Measurements from ENCODE around the gene AIPL1. TPM values are rescaled to one million over a fixed set of nuclear protein-coding genes. Genes with fewer than 3 reads are reported as not detected.
A peak's percentile ranks its signal among the peaks of the same experiment; 100 is the strongest.

AIPL1 gene
- total and polyA plus RNA-seq, 7 donors = not detected

DNA sequence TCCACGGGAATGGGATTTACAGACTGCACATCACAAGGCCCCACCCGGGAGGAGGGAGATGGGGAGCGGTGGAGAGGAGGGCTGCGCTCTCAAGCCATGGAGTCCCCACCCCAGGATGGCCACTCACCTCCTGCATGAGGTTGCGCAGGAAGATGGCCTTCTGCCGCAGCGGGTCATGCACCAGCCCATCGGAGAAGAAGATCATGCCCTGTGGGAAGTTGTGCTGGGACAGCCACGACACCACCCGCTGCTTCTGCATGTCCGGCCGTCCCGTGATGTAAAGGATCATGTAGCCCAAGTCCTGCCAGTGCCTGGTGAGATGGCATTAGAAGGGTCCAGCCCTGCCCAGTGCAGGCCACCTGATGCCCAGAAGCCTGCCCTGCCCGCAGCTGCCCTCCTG, 26.3 kb upstream of the AIPL1 start:
- Histone ChIP-seq H3K9me3 (no peaks in the 10 kb centered on the region), H3K27me3 (ENCODE audit: insufficient read depth in 3 of 3, low read length in 2 of 3) (peaks cover 0 to 9% (median 0%) of the 10 kb centered on the region in 3 donors), H3K27ac (no peak overlapping the region), H3K4me3 (no peak overlapping the region), H3K4me1 (peaks cover 3% of the 10 kb centered on the region), H3K36me3 (ENCODE audit: insufficient read depth in 1 of 2, low read depth in 1 of 2) (no peaks in the 10 kb centered on the region)
- DNase-seq (peak in 1 of 2 donors; percentile 39), ATAC-seq (no peak)
- WGBS, 3 donors = 88 to 98% (median 90%) methylated on average over 14 of the region's 14 CpGs
- intact Hi-C loops (cut with DNase I) = no loop called here
- TF ChIP-seq, protein P1, sequence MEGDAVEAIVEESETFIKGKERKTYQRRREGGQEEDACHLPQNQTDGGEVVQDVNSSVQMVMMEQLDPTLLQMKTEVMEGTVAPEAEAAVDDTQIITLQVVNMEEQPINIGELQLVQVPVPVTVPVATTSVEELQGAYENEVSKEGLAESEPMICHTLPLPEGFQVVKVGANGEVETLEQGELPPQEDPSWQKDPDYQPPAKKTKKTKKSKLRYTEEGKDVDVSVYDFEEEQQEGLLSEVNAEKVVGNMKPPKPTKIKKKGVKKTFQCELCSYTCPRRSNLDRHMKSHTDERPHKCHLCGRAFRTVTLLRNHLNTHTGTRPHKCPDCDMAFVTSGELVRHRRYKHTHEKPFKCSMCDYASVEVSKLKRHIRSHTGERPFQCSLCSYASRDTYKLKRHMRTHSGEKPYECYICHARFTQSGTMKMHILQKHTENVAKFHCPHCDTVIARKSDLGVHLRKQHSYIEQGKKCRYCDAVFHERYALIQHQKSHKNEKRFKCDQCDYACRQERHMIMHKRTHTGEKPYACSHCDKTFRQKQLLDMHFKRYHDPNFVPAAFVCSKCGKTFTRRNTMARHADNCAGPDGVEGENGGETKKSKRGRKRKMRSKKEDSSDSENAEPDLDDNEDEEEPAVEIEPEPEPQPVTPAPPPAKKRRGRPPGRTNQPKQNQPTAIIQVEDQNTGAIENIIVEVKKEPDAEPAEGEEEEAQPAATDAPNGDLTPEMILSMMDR (IDR thresholded peaks at IDR 0.05) = no peak

DNA sequence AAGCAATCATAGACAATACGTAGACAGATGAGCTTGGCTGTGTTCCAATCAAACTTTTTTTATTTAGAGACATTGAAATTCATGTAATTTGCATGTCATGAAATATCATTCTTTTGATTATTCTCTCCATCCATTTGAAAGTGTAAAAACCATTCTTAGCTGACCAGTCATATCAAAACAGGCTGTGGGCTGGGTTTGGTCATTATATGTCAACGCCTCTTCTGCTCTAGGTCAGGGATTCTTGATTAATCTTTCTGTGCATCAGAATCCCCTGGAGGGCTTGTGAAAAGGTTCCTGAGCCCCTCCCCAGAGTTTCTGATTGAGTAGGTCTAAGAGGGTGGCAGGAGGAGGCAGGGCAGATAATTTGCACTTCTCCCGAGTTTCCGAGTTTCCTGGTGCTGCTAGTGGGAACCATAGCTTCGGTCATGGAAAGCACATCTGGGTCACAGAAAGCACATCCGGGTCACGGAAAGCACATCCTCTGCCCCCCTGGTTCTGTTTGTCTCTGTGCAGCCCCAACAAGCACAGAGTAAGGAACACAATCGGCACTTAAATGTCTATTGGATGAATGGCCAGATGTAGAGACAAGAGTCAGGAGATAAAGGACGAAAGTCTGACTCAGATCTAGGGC, 25.7 kb upstream of the AIPL1 start:
- DNase-seq (no peak), ATAC-seq (no peak)
- no peaks in the 10 kb centered on the region for H3K9me3 ChIP-seq
- H3K27me3 ChIP-seq (ENCODE audit: insufficient read depth in 3 of 3, low read length in 2 of 3) = peaks cover 0 to 12% (median 2%) of the 10 kb centered on the region in 3 donors
- intact Hi-C loops (cut with DNase I) = no loop called here
- H3K36me3 ChIP-seq (ENCODE audit: insufficient read depth in 1 of 2, low read depth in 1 of 2) = no peaks in the 10 kb centered on the region
- no peak overlapping the region for H3K4me3 ChIP-seq
- WGBS, 3 donors = 83 to 85% (median 84%) methylated on average over 9 of the region's 9 CpGs
- H3K27ac ChIP-seq = no peak overlapping the region
- peaks cover 3% of the 10 kb centered on the region for H3K4me1 ChIP-seq
- TF ChIP-seq, protein P1 (IDR thresholded peaks at IDR 0.05) = no peak

DNA sequence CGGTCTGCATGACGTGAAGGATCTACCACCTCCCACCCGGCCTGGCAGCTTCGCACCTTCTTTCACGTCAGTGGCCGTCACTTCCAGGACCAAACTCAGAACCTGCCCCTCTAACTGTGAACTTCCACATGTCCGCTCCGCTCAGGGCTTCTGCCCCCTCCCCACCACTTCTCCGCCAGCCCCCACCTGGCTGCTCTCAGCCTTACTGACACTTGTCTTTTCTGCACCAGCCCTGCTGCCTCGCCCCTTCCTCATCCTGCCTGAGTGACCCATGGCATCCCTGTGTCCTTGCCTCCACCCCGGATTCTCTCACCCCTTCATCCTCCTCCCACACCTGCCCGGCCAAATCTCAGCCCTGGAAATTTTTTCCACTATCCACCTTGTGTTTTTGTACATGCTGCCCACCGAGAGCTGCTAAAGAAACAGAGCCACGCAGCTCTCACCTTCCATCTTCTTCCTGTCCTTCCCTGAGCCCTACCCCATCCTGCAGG, 23.6 kb upstream of the AIPL1 start:
- Histone ChIP-seq H3K4me3 (no peak overlapping the region), H3K36me3 (ENCODE audit: insufficient read depth in 1 of 2, low read depth in 1 of 2) (no peaks in the 10 kb centered on the region), H3K9me3 (no peaks in the 10 kb centered on the region), H3K27ac (no peak overlapping the region), H3K27me3 (ENCODE audit: insufficient read depth in 3 of 3, low read length in 2 of 3) (peaks cover 0 to 28% (median 8%) of the 10 kb centered on the region in 3 donors), H3K4me1 (peaks cover 3% of the 10 kb centered on the region)
- TF ChIP-seq, protein P1 (IDR thresholded peaks at IDR 0.05) = no peak
- no peak for DNase-seq
- no peak for ATAC-seq
- intact Hi-C loops (cut with DNase I) = no loop called here
- 82 to 87% (median 87%) methylated on average over 14 of the region's 14 CpGs for WGBS, 3 donors

DNA sequence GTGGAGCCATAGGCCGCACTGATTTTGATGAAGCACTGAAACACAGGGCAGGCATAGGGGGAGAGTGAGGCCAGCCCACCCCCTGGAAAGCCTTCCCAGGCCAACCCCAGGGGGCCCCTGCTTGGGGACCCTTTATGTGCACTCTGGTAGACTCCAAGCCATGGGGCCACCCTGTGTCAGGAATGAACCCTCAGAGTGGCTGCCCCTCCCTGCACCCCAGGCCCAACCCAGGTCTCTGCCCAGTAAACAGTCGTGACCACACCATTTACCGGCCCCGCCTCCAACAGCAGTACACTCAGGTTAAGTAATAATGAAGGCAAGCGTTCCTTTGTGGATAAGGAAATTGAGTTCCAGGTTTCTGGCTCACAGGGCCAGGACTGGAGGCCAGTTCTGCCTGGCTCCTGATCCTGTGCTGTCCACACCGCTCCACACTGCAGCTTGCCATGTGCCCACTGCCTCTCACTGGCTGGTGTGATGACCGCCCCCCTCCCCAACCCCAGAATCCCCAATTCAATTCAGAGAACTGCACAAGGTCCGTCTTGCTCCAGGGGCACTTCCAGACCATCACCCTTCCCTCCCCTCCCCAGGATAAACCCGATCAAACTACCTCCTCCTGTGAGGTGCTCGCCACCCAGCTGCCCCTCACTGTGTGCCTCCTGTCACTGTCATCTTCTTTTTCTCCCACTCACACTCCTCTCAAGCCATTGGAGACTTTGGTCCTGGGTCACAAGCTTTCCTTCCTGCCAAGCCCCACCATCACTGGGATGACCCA, 23.0 kb upstream of the AIPL1 start:
- intact Hi-C loops (cut with DNase I) = no loop called here
- WGBS, 3 donors = 82 to 88% (median 88%) methylated on average over 10 of the region's 10 CpGs
- DNase-seq = peak in 1 of 2 donors; percentile 38
- H3K4me1 ChIP-seq = peaks cover 3% of the 10 kb centered on the region
- H3K36me3 ChIP-seq (ENCODE audit: insufficient read depth in 1 of 2, low read depth in 1 of 2) = no peaks in the 10 kb centered on the region
- ATAC-seq = peak in 1 of 4 donors; percentile 7
- H3K4me3 ChIP-seq = no peak overlapping the region
- no peak overlapping the region for H3K27ac ChIP-seq
- TF ChIP-seq, protein P1 (IDR thresholded peaks at IDR 0.05) = no peak
- H3K9me3 ChIP-seq = no peaks in the 10 kb centered on the region
- H3K27me3 ChIP-seq (ENCODE audit: insufficient read depth in 3 of 3, low read length in 2 of 3) = peaks cover 0 to 31% (median 13%) of the 10 kb centered on the region in 3 donors
